DND-41 (cell line): ENCODE data around the gene STXBP4.

Source experiments
- ATAC-seq: fragments of 200-7000 bp; cut with Tn5 transposase; 3 replicates; pipeline ENCODE4 v1.9.1; 2021; ENCODE audit warnings: low read depth; ENCODE audit not compliant: insufficient read depth
- DNase-seq: peaks from one replicate; pipeline ENCODE4 v3.0.0-alpha.2; 2020
- H2AFZ ChIP-seq: 2 replicates; pipeline ENCODE4 v1.6.0; 2012; ENCODE audit warnings: low read depth, low read length
- H3K27ac ChIP-seq: 2 replicates; pipeline ENCODE4 v1.5.1; 2012; ENCODE audit warnings: low read length, inconsistent platforms
- H3K27me3 ChIP-seq: fragments of 200-600 bp; sonication (generic); 2 replicates; pipeline ENCODE4 v1.6.0; 2012; ENCODE audit warnings: low read length, mild to moderate bottlenecking, inconsistent platforms; ENCODE audit not compliant: insufficient read depth, poor library complexity
- H3K36me3 ChIP-seq: 2 replicates; pipeline ENCODE4 v1.5.1; 2012; ENCODE audit warnings: low read length, inconsistent platforms; ENCODE audit not compliant: insufficient read depth
- H3K4me1 ChIP-seq: 2 replicates; pipeline ENCODE4 v1.5.1; 2012; ENCODE audit warnings: mild to moderate bottlenecking, low read length; ENCODE audit not compliant: insufficient read depth
- H3K4me2 ChIP-seq: 2 replicates; pipeline ENCODE4 v1.6.0; 2012; ENCODE audit warnings: mild to moderate bottlenecking, moderate library complexity, low read length, inconsistent platforms; ENCODE audit not compliant: insufficient read depth
- H3K4me3 ChIP-seq, 2 experiments: fragments of 200-600 bp in 1 of 2; shearing (Covaris generic) in 1 of 2; 2 replicates each; pipeline ENCODE4 v1.5.1; 2012 to 2016; ENCODE audit warnings: inconsistent platforms in 2 of 2, low read length in 2 of 2, mild to moderate bottlenecking in 2 of 2, low read depth in 1 of 2, moderate library complexity in 1 of 2
- H3K79me2 ChIP-seq: 2 replicates; pipeline ENCODE4 v1.6.0; 2012; ENCODE audit warnings: low read length, inconsistent platforms; ENCODE audit not compliant: insufficient read depth
- H3K9ac ChIP-seq: 2 replicates; pipeline ENCODE4 v1.6.0; 2012; ENCODE audit warnings: low read depth, mild to moderate bottlenecking, inconsistent platforms, low read length, moderate library complexity
- H3K9me3 ChIP-seq: 2 replicates; pipeline ENCODE4 v1.5.1; 2012; ENCODE audit warnings: low read length, moderate library complexity, mild to moderate bottlenecking, inconsistent platforms; ENCODE audit not compliant: insufficient read depth, severe bottlenecking
- H4K20me1 ChIP-seq: 2 replicates; pipeline ENCODE4 v1.6.0; 2012; ENCODE audit warnings: low read length; ENCODE audit not compliant: insufficient read depth
- EZH2 ChIP-seq: IDR thresholded peaks from 3 replicates; pipeline ENCODE4 v1.6.1; 2012; ENCODE audit warnings: borderline replicate concordance, low read depth, mild to moderate bottlenecking, moderate library complexity, low read length, inconsistent platforms; ENCODE audit not compliant: severe bottlenecking
- TF ChIP-seq, protein P1 (sequence below): IDR thresholded peaks from 2 replicates; pipeline ENCODE4 v1.5.1; 2012; ENCODE audit warnings: borderline replicate concordance, low read length, moderate library complexity, mild to moderate bottlenecking; ENCODE audit not compliant: poor library complexity, severe bottlenecking; ENCODE audit errors: extremely low read depth

The STXBP4 gene

DNA sequence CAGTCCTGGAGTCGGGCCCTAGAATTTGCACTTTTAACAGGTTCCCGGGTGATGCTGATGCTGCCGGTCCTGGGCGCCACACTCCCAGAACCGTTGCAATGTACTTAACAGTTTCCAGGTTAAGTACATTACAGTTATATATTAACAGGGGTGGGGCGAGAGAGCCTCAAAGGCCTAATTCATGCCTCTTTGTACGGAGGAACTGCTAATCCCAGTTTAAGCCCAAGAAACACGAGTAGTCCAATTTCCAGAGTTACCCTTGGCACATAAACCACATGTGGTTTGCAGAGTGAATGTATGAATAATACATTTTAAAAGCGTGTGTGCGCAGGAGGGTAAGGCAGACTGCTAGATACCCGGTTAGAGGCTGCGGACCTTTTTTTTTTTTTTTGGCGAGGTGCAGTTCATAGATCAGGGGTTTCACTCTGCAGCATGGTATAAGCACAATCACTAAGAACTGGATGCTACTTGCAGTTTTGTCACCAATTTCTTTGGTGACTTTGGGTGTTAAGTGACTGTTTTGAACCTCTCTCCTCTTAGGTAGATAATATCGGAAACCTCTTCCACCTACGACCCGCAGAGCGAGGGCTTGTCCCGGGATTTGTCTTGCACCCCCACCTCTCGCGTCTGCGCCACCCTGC is 824 bp upstream of the STXBP4 start:
- H3K9ac ChIP-seq = peak overlapping the region; percentile 71
- H3K4me1 ChIP-seq = peaks cover 34% of the 10 kb centered on the region
- DNase-seq = peak; percentile 21
- TF ChIP-seq, protein P1, sequence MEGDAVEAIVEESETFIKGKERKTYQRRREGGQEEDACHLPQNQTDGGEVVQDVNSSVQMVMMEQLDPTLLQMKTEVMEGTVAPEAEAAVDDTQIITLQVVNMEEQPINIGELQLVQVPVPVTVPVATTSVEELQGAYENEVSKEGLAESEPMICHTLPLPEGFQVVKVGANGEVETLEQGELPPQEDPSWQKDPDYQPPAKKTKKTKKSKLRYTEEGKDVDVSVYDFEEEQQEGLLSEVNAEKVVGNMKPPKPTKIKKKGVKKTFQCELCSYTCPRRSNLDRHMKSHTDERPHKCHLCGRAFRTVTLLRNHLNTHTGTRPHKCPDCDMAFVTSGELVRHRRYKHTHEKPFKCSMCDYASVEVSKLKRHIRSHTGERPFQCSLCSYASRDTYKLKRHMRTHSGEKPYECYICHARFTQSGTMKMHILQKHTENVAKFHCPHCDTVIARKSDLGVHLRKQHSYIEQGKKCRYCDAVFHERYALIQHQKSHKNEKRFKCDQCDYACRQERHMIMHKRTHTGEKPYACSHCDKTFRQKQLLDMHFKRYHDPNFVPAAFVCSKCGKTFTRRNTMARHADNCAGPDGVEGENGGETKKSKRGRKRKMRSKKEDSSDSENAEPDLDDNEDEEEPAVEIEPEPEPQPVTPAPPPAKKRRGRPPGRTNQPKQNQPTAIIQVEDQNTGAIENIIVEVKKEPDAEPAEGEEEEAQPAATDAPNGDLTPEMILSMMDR = peak; percentile 55
- TF ChIP-seq EZH2 = no peak
- no peaks in the 10 kb centered on the region for H3K9me3 ChIP-seq
- peak; percentile 13; the same call in 2 of the 3 replicates for ATAC-seq
- H3K4me3 ChIP-seq = peak overlapping the region; percentile 79 to 85
- peak overlapping the region; percentile 99 for H2AFZ ChIP-seq
- peak overlapping the region; percentile 82 for H3K27ac ChIP-seq
- peaks cover 36% of the 10 kb centered on the region for H3K36me3 ChIP-seq
- H3K27me3 ChIP-seq = no peaks in the 10 kb centered on the region
- H4K20me1 ChIP-seq = peaks cover 7% of the 10 kb centered on the region; the same call in 1 of the 2 replicates
- peak overlapping the region; percentile 74 for H3K4me2 ChIP-seq
- peaks cover 65% of the 10 kb centered on the region for H3K79me2 ChIP-seq

DNA sequence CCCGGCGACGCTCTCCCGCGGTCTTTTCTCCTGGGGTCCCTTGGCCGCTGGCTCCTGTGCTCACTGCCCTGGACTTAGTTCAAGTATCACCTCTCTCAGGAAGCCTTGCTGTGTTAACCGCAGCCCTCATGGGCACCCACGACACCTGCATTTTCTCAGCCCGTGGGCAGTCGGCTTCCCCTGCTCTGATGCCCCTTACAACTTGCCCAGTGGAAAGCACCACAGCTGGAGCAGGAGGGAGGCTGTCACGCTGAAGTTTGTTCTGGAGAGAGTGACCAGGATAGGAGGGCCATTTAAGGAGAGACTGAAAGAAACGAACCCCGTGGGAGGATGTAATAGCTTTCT is 395 bp downstream of the STXBP4 start:
- ATAC-seq (peak; percentile 36), DNase-seq (no peak)
- Histone ChIP-seq H3K36me3 (peaks cover 24% of the 10 kb centered on the region), H4K20me1 (peaks cover 7% of the 10 kb centered on the region; the same call in 1 of the 2 replicates), H3K9ac (peak overlapping the region; percentile 71), H3K4me1 (peaks cover 36% of the 10 kb centered on the region), H3K27ac (peak overlapping the region; percentile 82), H3K27me3 (no peaks in the 10 kb centered on the region), H3K4me2 (peak overlapping the region; percentile 74), H3K9me3 (no peaks in the 10 kb centered on the region), H3K4me3 (peak overlapping the region; percentile 79 to 85), H3K79me2 (peaks cover 67% of the 10 kb centered on the region), H2AFZ (peak overlapping the region; percentile 99)
- no peak for TF ChIP-seq EZH2
- TF ChIP-seq, protein P1 = no peak

DNA sequence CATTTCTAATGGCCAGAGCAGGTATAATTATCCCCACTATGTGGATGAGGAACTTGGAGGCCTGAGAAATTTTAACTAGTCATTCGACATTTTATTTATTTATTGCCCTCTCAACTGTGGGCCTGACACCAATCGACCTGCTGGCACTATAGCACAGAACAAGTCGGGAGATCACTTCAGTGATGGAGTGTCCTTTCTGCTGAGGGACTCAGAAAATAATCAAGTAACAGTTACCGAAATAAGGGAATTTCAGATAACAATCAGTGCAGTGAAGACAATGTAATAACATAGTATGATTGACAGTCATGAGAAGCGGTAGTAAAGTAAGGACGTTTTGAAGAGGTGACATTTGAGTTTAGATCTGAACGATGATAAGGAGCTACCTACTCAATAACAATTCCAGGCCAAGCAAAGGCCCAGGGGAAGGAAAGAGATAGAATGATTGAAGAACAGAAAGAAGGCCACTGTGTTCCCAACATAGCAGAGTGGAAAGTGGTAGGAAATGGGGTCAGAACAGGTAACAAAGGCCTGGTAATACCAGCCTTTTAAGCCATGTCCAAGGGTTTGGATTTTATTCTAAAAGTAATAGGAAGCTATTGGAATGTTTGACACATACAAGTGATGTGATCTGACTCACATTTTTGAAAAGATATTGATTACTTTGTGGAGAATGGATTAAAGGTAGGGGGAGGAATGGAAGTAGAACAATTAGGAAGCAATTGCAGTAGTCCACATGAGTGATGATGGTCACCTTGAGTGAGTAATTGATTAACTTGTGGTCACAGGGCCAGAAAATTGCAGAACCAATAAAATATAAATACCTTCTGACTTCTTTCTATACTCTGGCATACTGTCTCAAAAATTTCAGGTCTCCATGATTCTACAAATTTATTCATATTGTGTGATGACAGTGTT is 1.4 kb downstream of the STXBP4 start:
- H3K9ac ChIP-seq = peak overlapping the region; percentile 71
- no peak for TF ChIP-seq EZH2
- TF ChIP-seq, protein P1 = no peak
- H3K36me3 ChIP-seq = peaks cover 15% of the 10 kb centered on the region
- peak overlapping the region; percentile 99 for H2AFZ ChIP-seq
- H3K27ac ChIP-seq = peak overlapping the region; percentile 82; the same call in 1 of the 2 replicates
- no peaks in the 10 kb centered on the region for H3K27me3 ChIP-seq
- peaks cover 36% of the 10 kb centered on the region for H3K4me1 ChIP-seq
- no peaks in the 10 kb centered on the region for H3K9me3 ChIP-seq
- H3K79me2 ChIP-seq = peaks cover 65% of the 10 kb centered on the region
- H3K4me2 ChIP-seq = peak overlapping the region; percentile 74
- H4K20me1 ChIP-seq = peaks cover 11% of the 10 kb centered on the region
- no peak for ATAC-seq
- DNase-seq = no peak
- peak overlapping the region; percentile 79 to 85; a peak in 3 of 4 replicates for H3K4me3 ChIP-seq
